Kidney tubule cell (primary cell): ENCODE measurements around the gene ATXN7L3B.

Experiments
- DNase-seq: peaks from one replicate; pipeline ENCODE4 v3.0.0-alpha.2; 2018; ENCODE audit warnings: low spot score

Gene ATXN7L3B

DNA sequence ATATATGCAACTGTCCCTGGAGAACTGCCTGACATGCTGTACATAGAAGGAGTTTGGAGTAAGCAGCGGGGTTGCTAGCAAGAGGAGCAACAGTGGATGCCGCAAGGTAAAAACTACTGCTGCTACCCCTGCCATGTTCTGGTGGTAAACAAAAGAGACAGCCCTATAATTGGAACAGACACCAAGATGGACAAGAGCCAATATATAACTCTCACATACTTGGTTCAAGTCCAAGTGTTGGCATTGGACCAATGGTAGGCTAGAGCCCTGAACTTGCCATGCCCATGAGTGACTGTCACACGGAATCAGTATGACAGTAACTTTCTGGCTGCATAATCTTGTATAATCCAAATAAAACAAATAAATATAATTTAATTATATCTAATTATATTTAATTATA lies 13.7 kb downstream of the ATXN7L3B start:
- DNase-seq, result no peak

DNA sequence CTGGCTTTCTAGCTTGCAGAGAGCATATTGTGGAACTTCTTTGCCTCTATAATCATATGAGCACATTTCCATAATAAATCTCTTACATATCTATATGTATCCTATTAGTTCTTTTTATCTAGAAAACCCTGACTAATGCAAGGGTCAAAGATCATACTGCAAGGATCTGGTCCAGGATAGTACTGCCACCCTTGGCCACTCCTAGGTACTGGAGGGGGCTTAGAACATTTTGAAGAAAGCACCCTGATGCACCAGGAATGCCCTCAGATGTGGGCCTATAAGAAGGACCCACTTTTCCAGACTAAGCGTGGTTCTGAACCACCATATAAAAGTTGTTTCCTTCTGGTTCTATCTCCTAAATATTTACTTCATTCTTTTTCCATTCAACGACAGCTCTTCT lies 14.6 kb downstream of the ATXN7L3B start:
- no peak for DNase-seq

DNA sequence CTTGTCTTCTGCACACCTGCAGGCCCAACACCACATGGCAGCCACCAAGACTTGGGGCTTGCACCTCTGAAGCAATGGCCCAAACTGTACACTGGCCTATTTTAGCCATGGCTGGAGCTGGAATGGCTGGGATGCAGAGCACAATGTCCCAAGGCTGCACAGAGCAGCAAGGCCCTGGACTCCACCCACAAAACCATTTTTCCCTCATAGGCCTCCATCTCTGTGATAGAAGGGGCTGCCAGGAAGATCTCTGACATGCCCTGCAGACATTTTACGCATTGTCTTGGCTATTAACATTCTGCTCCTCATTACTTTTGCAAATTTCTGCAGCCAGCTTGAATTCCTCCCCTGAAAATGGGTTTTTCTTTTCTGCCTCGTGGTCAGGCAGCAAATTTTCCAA lies 22.1 kb downstream of the ATXN7L3B start:
- no peak for DNase-seq

DNA sequence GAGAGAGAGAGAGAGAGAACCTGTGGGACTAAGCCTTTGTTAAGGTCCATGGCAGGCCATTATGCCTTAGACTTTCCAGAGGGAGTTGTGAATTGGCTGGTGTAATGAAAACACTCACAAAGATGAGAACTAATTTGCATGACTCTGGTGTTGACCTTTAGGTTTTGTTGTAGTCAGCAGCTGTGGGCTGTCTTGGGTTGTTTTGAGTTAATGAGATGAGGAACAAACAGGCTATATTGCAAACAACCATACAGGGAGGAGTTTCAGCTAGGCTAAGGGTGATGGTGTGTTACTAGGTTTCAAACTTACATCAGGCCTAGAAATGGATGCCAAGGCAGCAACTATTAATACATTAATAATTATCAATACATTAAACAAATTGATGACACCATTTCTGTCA lies 26.3 kb downstream of the ATXN7L3B start:
- no peak for DNase-seq

DNA sequence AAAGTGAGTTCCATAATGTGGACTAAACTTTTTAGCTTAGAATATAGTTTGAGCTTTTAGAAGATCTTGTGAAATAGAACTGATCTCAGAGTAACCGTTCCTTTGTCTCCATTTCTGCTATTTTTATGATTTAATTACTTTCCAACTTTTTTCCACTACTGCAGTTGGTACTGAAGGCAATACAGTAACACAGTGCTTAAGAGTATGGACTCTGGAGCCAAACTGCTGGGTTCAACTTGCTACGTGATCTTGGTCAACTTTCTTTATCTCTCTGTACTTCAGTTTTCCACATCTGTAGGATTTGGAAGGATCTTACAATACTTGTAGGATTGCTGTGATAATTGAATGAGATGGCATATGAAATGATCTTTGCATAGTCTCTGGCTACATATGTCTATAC lies 40.9 kb downstream of the ATXN7L3B start:
- no peak for DNase-seq

DNA sequence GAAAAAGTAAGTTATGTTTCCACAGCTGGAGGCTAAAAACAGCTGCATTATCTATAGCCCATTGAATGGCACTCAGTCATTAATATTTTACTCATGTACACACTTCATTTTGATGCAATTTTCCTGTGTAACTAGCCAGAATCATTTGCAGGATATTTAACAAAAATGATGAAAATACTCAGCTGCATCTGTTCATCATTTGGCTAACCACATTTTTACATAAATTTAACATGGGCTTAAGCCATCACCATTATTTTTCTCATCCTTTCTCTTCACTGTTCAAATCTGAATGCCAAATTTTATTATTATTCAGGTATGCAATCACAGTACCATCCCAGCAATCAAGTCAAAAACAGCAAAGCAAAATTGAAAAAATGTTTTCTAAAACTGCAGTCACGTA lies 41.8 kb downstream of the ATXN7L3B start:
- no peak for DNase-seq

DNA sequence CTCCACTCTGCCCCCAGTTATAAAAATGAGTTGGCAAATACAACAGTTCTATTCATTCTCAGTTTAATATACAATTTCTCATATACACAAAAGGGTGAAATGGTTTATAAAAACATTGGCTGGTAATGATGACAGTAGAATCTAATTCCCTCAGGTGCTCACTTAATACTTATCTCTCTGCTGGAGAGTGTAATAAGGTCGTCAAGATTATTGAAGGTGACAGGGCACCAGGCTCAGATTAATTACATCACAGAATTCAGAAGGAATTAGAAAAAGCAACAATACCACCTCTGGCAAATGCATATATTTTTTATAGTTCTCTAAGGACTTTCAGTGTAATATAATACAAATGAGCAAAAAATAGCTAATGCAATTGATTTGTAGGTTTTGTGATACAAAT lies 42.3 kb downstream of the ATXN7L3B start:
- DNase-seq, result no peak

DNA sequence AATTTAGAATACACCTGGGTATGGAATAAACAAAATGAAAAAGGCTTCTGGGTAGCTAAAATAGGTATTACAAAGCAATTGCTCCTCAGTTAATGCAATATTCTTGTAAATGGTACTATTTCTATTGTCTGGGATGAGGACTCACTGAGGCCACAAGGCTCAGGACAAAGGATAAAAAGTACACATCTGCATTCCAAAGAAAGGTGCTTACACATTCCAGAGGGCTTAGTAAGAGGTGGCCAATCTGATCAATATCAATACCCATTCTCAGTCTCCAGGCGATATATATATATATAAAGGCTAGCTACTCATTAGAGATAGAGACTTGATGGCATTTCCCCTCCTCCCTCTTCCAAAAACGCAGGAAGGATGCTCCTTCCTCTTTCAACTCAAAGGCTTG lies 43.8 kb downstream of the ATXN7L3B start:
- DNase-seq, result no peak

DNA sequence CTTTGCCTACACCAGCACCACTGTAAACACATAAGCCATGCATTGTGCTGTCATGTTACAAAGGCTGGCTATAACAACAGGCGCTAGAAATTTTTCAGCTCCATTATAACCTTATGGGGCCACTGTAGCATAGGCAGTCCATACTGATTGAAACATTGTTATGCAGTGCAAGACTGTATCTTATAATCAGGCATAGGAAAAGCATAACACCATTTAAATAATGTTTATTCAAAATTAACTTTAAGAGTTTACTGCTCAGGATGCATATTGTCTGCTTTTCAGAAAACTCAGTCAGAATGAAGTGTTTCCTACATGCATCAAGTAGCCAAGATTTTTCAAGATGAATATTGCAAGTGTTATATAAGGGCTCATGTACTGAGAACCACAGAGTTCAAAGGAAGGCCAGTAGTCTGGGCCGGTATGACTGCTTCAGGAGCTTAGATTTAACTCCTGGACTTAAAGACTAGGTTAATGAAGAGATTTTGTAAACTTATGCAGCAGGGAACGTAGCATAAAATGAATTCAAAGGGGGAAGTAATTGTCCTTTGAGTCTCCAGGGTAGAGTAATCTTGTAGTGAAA lies 46.9 kb downstream of the ATXN7L3B start:
- DNase-seq, result no peak

DNA sequence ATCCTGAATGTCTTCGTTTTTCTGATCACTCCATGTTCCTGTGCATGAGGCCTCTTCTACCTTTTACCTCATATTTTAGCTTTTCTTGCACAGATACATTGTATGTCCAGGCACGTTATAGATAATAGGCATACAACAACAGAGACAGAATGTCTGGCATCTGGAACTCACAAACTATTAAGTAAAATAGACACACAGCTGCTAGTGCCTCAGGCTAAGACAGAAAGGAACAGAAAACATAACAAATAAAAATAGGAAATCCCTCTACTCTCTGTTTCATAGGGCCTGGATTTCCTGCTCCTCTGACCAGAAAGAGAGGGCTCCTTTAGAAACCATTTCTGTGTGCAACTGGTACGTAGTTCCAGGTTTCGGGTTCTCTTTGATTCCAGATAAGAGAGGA lies 48.6 kb downstream of the ATXN7L3B start:
- DNase-seq, result no peak
